NCI-H1694 treated with DMSO at 0.1 percent for 48 hours (cell line): ENCODE measurements around the gene ELF1.
"Not testable (repeated sequence)": the region's sequence is repeated elsewhere in the genome, so short reads cannot be mapped to it uniquely, and the experiment has no call there.

Source experiments
- DNase-seq: peaks from one replicate; lab custom pipeline; 2025; lab: John Stamatoyannopoulos, UW

ELF1 gene

DNA sequence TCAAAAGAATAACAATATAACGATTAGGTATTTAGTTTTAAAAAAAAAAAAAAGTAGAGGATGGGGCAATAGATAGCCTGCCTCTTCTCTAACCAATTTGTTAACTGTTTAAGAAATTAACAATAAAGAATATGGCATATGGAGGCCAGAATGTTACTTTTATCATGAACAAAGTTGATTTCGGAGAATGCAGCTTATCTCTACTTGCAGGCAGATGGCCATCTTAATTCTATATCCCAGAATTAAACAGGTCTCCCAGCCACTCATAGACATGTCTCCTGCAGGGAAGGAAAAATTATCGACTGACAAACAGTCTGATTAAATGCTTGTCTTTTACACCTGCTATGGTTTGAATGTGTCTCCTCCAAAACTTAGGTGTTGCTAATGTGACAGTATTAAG lies 133.1 kb downstream of the ELF1 start:
- no peak for DNase-seq

DNA sequence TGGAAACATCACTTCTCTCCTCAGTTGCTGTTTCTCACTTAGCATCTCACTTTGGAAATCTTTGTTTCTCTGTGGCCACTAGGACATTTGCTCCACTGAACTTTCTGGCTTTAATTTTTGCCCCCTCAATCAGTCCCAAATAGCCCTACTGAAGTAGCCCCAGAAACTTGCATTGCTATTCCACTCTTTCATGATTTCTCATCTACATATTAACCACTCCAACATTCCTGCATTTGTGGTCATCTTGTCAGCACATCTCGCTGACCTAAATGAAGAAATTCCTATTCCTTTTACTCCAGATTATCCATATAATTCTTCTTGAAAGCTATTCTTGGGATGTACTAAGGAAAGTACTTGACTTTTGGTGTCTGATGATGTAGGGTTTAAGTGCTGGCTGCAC lies 134.9 kb downstream of the ELF1 start:
- DNase-seq, result not testable (repeated sequence)
